Nephron progenitor cell (in vitro differentiated cells): ENCODE results near the gene PINLYP.

Experiments used
- DNase-seq: peaks from one replicate; pipeline ENCODE4 v3.0.0; 2021
- H3K27ac Mint-ChIP-seq: 2 replicates; pipeline ENCODE4 v1.8.0; 2021; ENCODE audit warnings: mild to moderate bottlenecking, moderate library complexity, mixed read lengths
- H3K27me3 Mint-ChIP-seq: 2 replicates; pipeline ENCODE4 v1.8.0; 2021; ENCODE audit warnings: mild to moderate bottlenecking, low read depth, mixed read lengths; ENCODE audit not compliant: poor library complexity
- H3K36me3 Mint-ChIP-seq: 2 replicates; pipeline ENCODE4 v1.8.0; 2021; ENCODE audit warnings: low read depth, mixed read lengths
- H3K4me1 Mint-ChIP-seq: 2 replicates; pipeline ENCODE4 v1.8.0; 2021; ENCODE audit warnings: mixed read lengths
- H3K4me3 Mint-ChIP-seq: 2 replicates; pipeline ENCODE4 v1.8.0; 2021; ENCODE audit warnings: mild to moderate bottlenecking, moderate library complexity, mixed read lengths
- H3K9me3 Mint-ChIP-seq: 2 replicates; pipeline ENCODE4 v1.8.0; 2021; ENCODE audit warnings: mild to moderate bottlenecking, moderate library complexity, mixed read lengths
- CTCF ChIP-seq: fragments of 200-600 bp; sonication (generic); IDR thresholded peaks from 2 replicates; pipeline ENCODE4 v1.5.0; 2021; ENCODE audit warnings: antibody characterized with exemption

The PINLYP gene

GRCh38 chr19:43631491-43631890 lies 55.9 kb downstream of the PINLYP start:
- Mint-ChIP-seq H3K4me1 (peaks cover 30% of the 10 kb centered on the region), H3K27me3 (peaks cover 15% of the 10 kb centered on the region), H3K27ac (no peak overlapping the region), H3K9me3 (no peaks in the 10 kb centered on the region), H3K4me3 (no peak overlapping the region), H3K36me3 (peaks cover 8% of the 10 kb centered on the region)
- TF ChIP-seq CTCF, result no peak
- DNase-seq, result no peak
